Neutrophil (primary cell): ENCODE results near the gene REPS2.

Source experiments
- H3K27ac ChIP-seq: fragments of 200-600 bp; sonication (generic); 2 replicates; pipeline ENCODE4 v1.5.1; 2016; ENCODE audit warnings: mild to moderate bottlenecking, moderate library complexity
- H3K27me3 ChIP-seq: fragments of 200-600 bp; sonication (generic); 2 replicates; pipeline ENCODE4 v1.6.0; 2016; ENCODE audit warnings: mild to moderate bottlenecking
- H3K36me3 ChIP-seq: fragments of 200-600 bp; sonication (generic); 2 replicates; pipeline ENCODE4 v1.5.1; 2017
- H3K4me1 ChIP-seq, 2 experiments: fragments of 200-600 bp in 1 of 2; sonication (generic) in 1 of 2; 1 replicate in 1 of 2; 2 replicates in 1 of 2; pipeline versions ENCODE4 v1.5.1 to v1.6.1; 2013 to 2016; ENCODE audit warnings: low read depth in 1 of 2, low read length in 1 of 2, mild to moderate bottlenecking in 1 of 2, moderate library complexity in 1 of 2; ENCODE audit not compliant: control insufficient read depth in 1 of 2, insufficient read depth in 1 of 2
- H3K4me3 ChIP-seq, 2 experiments: fragments of 200-600 bp in 1 of 2; sonication (generic) in 1 of 2; 1 replicate in 1 of 2; 2 replicates in 1 of 2; pipeline ENCODE4 v1.5.1; 2013 to 2016; ENCODE audit warnings: low read depth in 1 of 2, low read length in 1 of 2, mild to moderate bottlenecking in 1 of 2, moderate library complexity in 1 of 2
- H3K9me3 ChIP-seq: fragments of 200-600 bp; sonication (generic); 2 replicates; pipeline ENCODE4 v1.5.1; 2016
- CTCF ChIP-seq: fragments of 200-600 bp; sonication (generic); IDR thresholded peaks from 2 replicates; pipeline ENCODE4 v1.5.1; 2016; ENCODE audit warnings: antibody characterized with exemption

REPS2 gene

GRCh38 chrX:17174671-17175070 is 228.2 kb downstream of the REPS2 start:
- TF ChIP-seq CTCF, result no peak
- H3K4me1 ChIP-seq, result no peaks in the 10 kb centered on the region
- H3K27me3 ChIP-seq, result no peaks in the 10 kb centered on the region
- H3K27ac ChIP-seq, result no peak overlapping the region
- H3K4me3 ChIP-seq, result no peak overlapping the region
- H3K36me3 ChIP-seq, result no peaks in the 10 kb centered on the region
- no peaks in the 10 kb centered on the region for H3K9me3 ChIP-seq

- Histone ChIP-seq H3K4me1 (no peaks in the 10 kb centered on the region), H3K4me3 (no peak overlapping the region)
Observed at GRCh38 chrX:17182317-17182716, 235.9 kb downstream of the REPS2 start.

GRCh38 chrX:17183566-17183965 is 237.1 kb downstream of the REPS2 start:
- Histone ChIP-seq H3K27me3 (no peaks in the 10 kb centered on the region), H3K9me3 (no peaks in the 10 kb centered on the region), H3K4me1 (no peaks in the 10 kb centered on the region), H3K36me3 (no peaks in the 10 kb centered on the region), H3K27ac (no peak overlapping the region), H3K4me3 (no peak overlapping the region)
- TF ChIP-seq CTCF, result no peak

More at GRCh38 chrX:17182317-17182716, 235.9 kb downstream of the REPS2 start:
- Histone ChIP-seq H3K9me3 (no peaks in the 10 kb centered on the region), H3K27me3 (no peaks in the 10 kb centered on the region), H3K36me3 (no peaks in the 10 kb centered on the region), H3K27ac (no peak overlapping the region)
- TF ChIP-seq CTCF, result no peak

GRCh38 chrX:17185431-17185830 is 239.0 kb downstream of the REPS2 start:
- H3K4me1 ChIP-seq, result no peaks in the 10 kb centered on the region
- no peak overlapping the region for H3K4me3 ChIP-seq
- H3K27me3 ChIP-seq, result no peaks in the 10 kb centered on the region
- TF ChIP-seq CTCF, result no peak
- H3K27ac ChIP-seq, result no peak overlapping the region
- no peaks in the 10 kb centered on the region for H3K36me3 ChIP-seq
- H3K9me3 ChIP-seq, result no peaks in the 10 kb centered on the region

- TF ChIP-seq CTCF, result no peak
- no peak overlapping the region for H3K27ac ChIP-seq
- no peaks in the 10 kb centered on the region for H3K9me3 ChIP-seq
- no peaks in the 10 kb centered on the region for H3K36me3 ChIP-seq
- H3K4me3 ChIP-seq, result no peak overlapping the region
- no peaks in the 10 kb centered on the region for H3K4me1 ChIP-seq
- no peaks in the 10 kb centered on the region for H3K27me3 ChIP-seq
Observed at GRCh38 chrX:17187136-17187756, 240.8 kb downstream of the REPS2 start.
